HCT116 (cell line): Measurements from ENCODE around the gene R3HDM4. TPM values are rescaled to one million over a fixed set of nuclear protein-coding genes. Genes with fewer than 3 reads are reported as not detected.

ENCODE experiments used
- ATAC-seq: fragments of 200-7000 bp; cut with Tn5 transposase; 2 replicates; pipeline ENCODE4 v1.9.1; 2020; ENCODE audit warnings: mild to moderate bottlenecking, moderate library complexity
- BruUV-seq: library from RNA; stranded (reverse); fragments of 400-500 nt; replicated peaks from 2 replicates; lab custom pipeline; 2021; lab: Mats Ljungman, UMichigan
- CTCF ChIA-PET: fragments of 300-600 bp; sonication (Branson Sonifier 250); formaldehyde crosslinking; loops from one replicate; lab custom pipeline; 2021; ENCODE audit warnings: antibody characterized with exemption; lab: Charles Lee
- POLR2A ChIA-PET: fragments of 300-600, 350-600 bp; sonication (Branson Sonifier 250); formaldehyde crosslinking; loops from one replicate; lab custom pipeline; 2021; ENCODE audit warnings: antibody characterized with exemption; lab: Charles Lee
- RAD21 ChIA-PET, 2 experiments: fragments of 300-600 bp; sonication (Branson Sonifier 250); formaldehyde crosslinking; loops; one replicate each; lab custom pipeline; 2023; ENCODE audit warnings: low total read pairs in 2 of 2; ENCODE audit not compliant: uncharacterized antibody in 2 of 2, unreplicated experiment in 2 of 2, low non-redundant PET in 1 of 2; lab: Charles Lee
- DNase-seq: peaks from one replicate; pipeline ENCODE4 v3.0.0-alpha.2; 2010; ENCODE audit warnings: low read depth, low spot score
- H2AFZ ChIP-seq: fragments of 200-600 bp; shearing (Covaris generic), sonication (generic); 2 replicates; pipeline ENCODE4 v1.6.1; 2017; ENCODE audit warnings: low read depth, mixed run types, mixed read lengths, antibody characterized with exemption, low read length; ENCODE audit not compliant: poor library complexity, severe bottlenecking
- H3K27ac ChIP-seq: 2 replicates; pipeline ENCODE4 v1.5.1; 2012; ENCODE audit warnings: low read depth, low read length
- H3K27me3 ChIP-seq: fragments of 200-600 bp; sonication (generic); 2 replicates; pipeline ENCODE4 v1.6.1; 2016; ENCODE audit warnings: mixed run types, low read length, mixed read lengths; ENCODE audit not compliant: insufficient read depth
- H3K36me3 ChIP-seq, 2 experiments: fragments of 200-500 bp in 1 of 2; fragments of 200-600 bp in 1 of 2; sonication (Bioruptor generic) in 1 of 2; sonication (generic) in 1 of 2; 2 replicates each; pipeline versions ENCODE4 v1.5.1 to v1.6.1; 2014 to 2016; ENCODE audit warnings: low read length in 2 of 2, inconsistent platforms in 1 of 2, mixed read lengths in 1 of 2, mixed run types in 1 of 2; ENCODE audit not compliant: insufficient read depth in 2 of 2, control insufficient read depth in 1 of 2
- H3K4me1 ChIP-seq, 2 experiments: fragments of 200-600 bp in 1 of 2; sonication (generic) in 1 of 2; 2 replicates each; pipeline versions ENCODE4 v1.5.1 to v1.6.1; 2012 to 2017; ENCODE audit warnings: low read length in 2 of 2, inconsistent platforms in 1 of 2, mild to moderate bottlenecking in 1 of 2, mixed read lengths in 1 of 2, mixed run types in 1 of 2, moderate library complexity in 1 of 2; ENCODE audit not compliant: insufficient read depth in 2 of 2, control insufficient read depth in 1 of 2
- H3K4me2 ChIP-seq: fragments of 200-600 bp; sonication (generic); 2 replicates; pipeline ENCODE4 v1.6.1; 2017; ENCODE audit warnings: mixed run types, low read length, mixed read lengths
- H3K4me3 ChIP-seq, 2 experiments: fragments of 200-600 bp in 1 of 2; sonication (generic) in 1 of 2; replicated peaks in 1 of 2; 2 replicates each; pipeline ENCODE4 v1.5.1; 2011 to 2016; ENCODE audit warnings: low read length in 2 of 2, control low read depth in 1 of 2, low read depth in 1 of 2, mild to moderate bottlenecking in 1 of 2, mixed read lengths in 1 of 2, mixed run types in 1 of 2
- H3K79me2 ChIP-seq: fragments of 200-600 bp; sonication (generic); 2 replicates; pipeline ENCODE4 v1.6.1; 2017; ENCODE audit warnings: mild to moderate bottlenecking, mixed run types, low read length, moderate library complexity, mixed read lengths; ENCODE audit not compliant: insufficient read depth
- H3K9ac ChIP-seq: fragments of 200-600 bp; sonication (generic); 2 replicates; pipeline ENCODE4 v1.6.1; 2016; ENCODE audit warnings: low read length, mixed read lengths
- H3K9me2 ChIP-seq: fragments of 200-600 bp; sonication (generic), shearing (Covaris generic); 2 replicates; pipeline ENCODE4 v1.6.1; 2017; ENCODE audit warnings: mixed run types, mild to moderate bottlenecking, moderate library complexity; ENCODE audit not compliant: insufficient read depth
- H3K9me3 ChIP-seq, 2 experiments: fragments of 200-500 bp in 1 of 2; fragments of 200-600 bp in 1 of 2; sonication (Bioruptor generic) in 1 of 2; sonication (generic) in 1 of 2; 2 replicates each; pipeline ENCODE4 v1.6.1; 2014 to 2017; ENCODE audit warnings: low read length in 2 of 2, mixed read lengths in 2 of 2, inconsistent platforms in 1 of 2, low read depth in 1 of 2, mild to moderate bottlenecking in 1 of 2, mixed run types in 1 of 2, moderate library complexity in 1 of 2; ENCODE audit not compliant: control insufficient read depth in 1 of 2, insufficient read depth in 1 of 2
- H4K20me1 ChIP-seq: fragments of 200-600 bp; sonication (generic), shearing (Covaris generic); 2 replicates; pipeline ENCODE4 v1.6.1; 2017; ENCODE audit warnings: mixed run types, mild to moderate bottlenecking, moderate library complexity; ENCODE audit not compliant: insufficient read depth
- CBX3 ChIP-seq: IDR thresholded peaks from 2 replicates; pipeline ENCODE4 v1.6.1; 2012; ENCODE audit warnings: low read depth
- EZH2phosphoT487 ChIP-seq: fragments of 200-600 bp; IDR thresholded peaks from 2 replicates; pipeline ENCODE4 v1.6.1; 2018; ENCODE audit warnings: antibody characterized with exemption, borderline replicate concordance
- POLR2A ChIP-seq: IDR thresholded peaks from 2 replicates; pipeline ENCODE4 v1.7.0; 2011; ENCODE audit warnings: borderline replicate concordance; ENCODE audit not compliant: insufficient read depth, insufficient read length; ENCODE audit errors: extremely low read depth
- POLR2AphosphoS5 ChIP-seq: IDR thresholded peaks from 2 replicates; pipeline ENCODE4 v1.6.1; 2011; ENCODE audit warnings: mild to moderate bottlenecking, low read depth, low read length, moderate library complexity
- SP1 ChIP-seq: IDR thresholded peaks from 2 replicates; pipeline ENCODE4 v1.6.1; 2012; ENCODE audit warnings: low read depth
- SRF ChIP-seq: IDR thresholded peaks from 2 replicates; pipeline ENCODE4 v1.6.1; 2012; ENCODE audit warnings: low read depth
- ZNF274 ChIP-seq: fragments of 200-500 bp; sonication (Bioruptor generic); IDR thresholded peaks from 2 replicates; pipeline ENCODE4 v1.6.1; 2014; ENCODE audit warnings: mild to moderate bottlenecking, low read depth, low read length, inconsistent platforms
- intact Hi-C: fragments of 100-400 bp; cut with micrococcal nuclease; formaldehyde crosslinking; loops from 2 replicates; pipeline ENCODE4 v1.10.0; 2022
- total RNA-seq: library from RNA; stranded (reverse); gene quantifications from one replicate; pipeline ENCODE4 v1.2.1, GENCODE V29; 2021; ENCODE audit not compliant: unreplicated experiment
- TF ChIP-seq, protein P1 (sequence below): IDR thresholded peaks from 2 replicates; pipeline ENCODE4 v1.6.1; 2012

Gene R3HDM4
- total RNA-seq, 1 experiment from 2014 or later: 92.3 TPM

DNA sequence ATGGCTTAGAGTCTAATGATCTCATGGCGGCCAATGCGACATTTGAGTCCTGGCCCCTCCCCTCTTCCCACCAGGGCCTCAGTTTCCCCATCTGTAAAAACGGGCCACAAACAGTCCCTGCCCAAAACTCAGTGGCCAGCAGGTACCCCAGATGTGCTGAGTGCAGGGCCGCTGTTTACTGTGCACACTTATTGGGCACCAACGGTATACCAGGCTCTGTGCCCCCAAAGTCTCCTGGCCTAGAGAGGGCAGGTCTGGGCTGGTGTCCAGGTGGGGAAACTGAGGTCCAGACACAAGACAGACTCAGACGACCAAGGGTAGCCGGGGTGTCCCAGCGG, 47.6 kb upstream of the R3HDM4 start:
- H3K9me3 ChIP-seq: no peaks in the 10 kb centered on the region
- no peaks in the 10 kb centered on the region for H3K9me2 ChIP-seq
- ChIA-PET POLR2A (interaction anchor here (1.3 kb wide), 1 partner anchor 23 kb away, joined by 3 read pairs; the partner anchor contains the start of gene WDR18), RAD21 (no interaction called here), CTCF (interaction anchor here (0.9 kb wide), 1 partner anchor 10 kb away, joined by 3 read pairs; no protein-coding TSS in a partner anchor)
- BruUV-seq: no TSS peak
- DNase-seq (no peak), ATAC-seq (no peak)
- no peaks in the 10 kb centered on the region for H3K27me3 ChIP-seq
- H3K36me3 ChIP-seq: peaks cover 0 to 12% of the 10 kb centered on the region in 2 experiments; a peak in 2 of 4 replicates
- peaks cover 43 to 68% of the 10 kb centered on the region in 2 experiments for H3K4me1 ChIP-seq
- intact Hi-C loops: no loop called here
- H3K4me2 ChIP-seq: no peak overlapping the region
- H3K4me3 ChIP-seq: no peak overlapping the region
- H4K20me1 ChIP-seq: no peaks in the 10 kb centered on the region
- no peak overlapping the region for H3K27ac ChIP-seq
- H3K79me2 ChIP-seq: peaks cover 4% of the 10 kb centered on the region; the same call in 1 of the 2 replicates
- TF ChIP-seq POLR2A (no peak), SRF (no peak), SP1 (no peak), CBX3 (no peak)
- no peak overlapping the region for H3K9ac ChIP-seq
- no peak overlapping the region for H2AFZ ChIP-seq

DNA sequence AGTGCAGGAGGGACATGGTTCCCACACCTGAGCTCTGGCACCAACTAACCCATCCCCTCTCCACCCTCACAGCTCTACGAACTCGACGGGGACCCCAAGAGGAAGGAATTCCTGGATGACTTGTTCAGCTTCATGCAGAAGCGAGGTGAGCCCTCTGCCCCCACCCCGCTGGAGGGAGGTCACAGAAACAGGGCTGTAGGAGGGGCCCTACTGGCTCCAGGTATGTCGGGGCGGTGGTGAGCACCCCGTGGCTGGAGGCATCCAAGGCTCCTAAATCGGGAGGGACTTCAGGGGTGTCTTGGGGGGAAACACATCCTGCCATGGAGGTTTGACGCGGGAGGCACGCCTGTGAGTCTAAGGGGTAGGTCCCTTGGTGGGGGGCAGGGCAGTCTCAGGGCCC, 47.0 kb upstream of the R3HDM4 start:
- H3K9me3 ChIP-seq: no peaks in the 10 kb centered on the region
- H3K79me2 ChIP-seq: peaks cover 4% of the 10 kb centered on the region; the same call in 1 of the 2 replicates
- TF ChIP-seq ZNF274 (no peak), EZH2phosphoT487 (no peak), POLR2AphosphoS5 (no peak)
- TF ChIP-seq, protein P1, sequence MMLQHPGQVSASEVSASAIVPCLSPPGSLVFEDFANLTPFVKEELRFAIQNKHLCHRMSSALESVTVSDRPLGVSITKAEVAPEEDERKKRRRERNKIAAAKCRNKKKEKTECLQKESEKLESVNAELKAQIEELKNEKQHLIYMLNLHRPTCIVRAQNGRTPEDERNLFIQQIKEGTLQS: no peak
- no peak overlapping the region for H3K4me3 ChIP-seq
- H3K4me2 ChIP-seq: peak overlapping the region; percentile 50; the same call in 1 of the 2 replicates
- H2AFZ ChIP-seq: no peak overlapping the region
- no peak overlapping the region for H3K9ac ChIP-seq
- RAD21 ChIA-PET: no interaction called here
- DNase-seq (no peak), ATAC-seq (0 out of 2 replicates have a peak, but pooled peaks have one; percentile 15)
- H3K36me3 ChIP-seq: peaks cover 0 to 12% of the 10 kb centered on the region in 2 experiments; a peak in 2 of 4 replicates
- peaks cover 48 to 74% of the 10 kb centered on the region in 2 experiments for H3K4me1 ChIP-seq
- POLR2A ChIA-PET: interaction anchor here (1.3 kb wide), 1 partner anchor 24 kb away, joined by 3 read pairs; the partner anchor contains the start of gene WDR18
- no peaks in the 10 kb centered on the region for H3K27me3 ChIP-seq
- BruUV-seq: no TSS peak
- intact Hi-C loops: no loop called here
- CTCF ChIA-PET: interaction anchor here (0.9 kb wide), 1 partner anchor 11 kb away, joined by 3 read pairs; no protein-coding TSS in a partner anchor
- H3K27ac ChIP-seq: no peak overlapping the region
- H4K20me1 ChIP-seq: no peaks in the 10 kb centered on the region
- H3K9me2 ChIP-seq: no peaks in the 10 kb centered on the region
